K562 (cell line): ENCODE measurements around the gene MCU. TPM values are rescaled to one million over a fixed set of nuclear protein-coding genes. Genes with fewer than 3 reads are reported as not detected.

Experiments used
- CAMTA2 ChIP-seq: fragments of 250-450 bp; sonication (Bioruptor Pico); conservative IDR thresholded peaks from 2 replicates; pipeline ENCODE4 v1.5.1; 2022
- E2F4 ChIP-seq: sonication (generic); formaldehyde crosslinking; IDR thresholded peaks from 2 replicates; pipeline ENCODE4 v1.8.0; 2022; ENCODE audit warnings: mild to moderate bottlenecking, low read depth, missing genetic modification reagents
- ELF1 ChIP-seq: fragments of 200-800 bp; sonication (Bioruptor generic); IDR thresholded peaks from 2 replicates; pipeline ENCODE4 v1.6.1; 2016; ENCODE audit warnings: missing genetic modification characterization, missing compliant biosample characterization
- HDAC2 ChIP-seq: fragments of 450-650 bp; IDR thresholded peaks from 2 replicates; pipeline ENCODE4 v1.6.1; 2016; ENCODE audit warnings: mild to moderate bottlenecking
- HLTF ChIP-seq: fragments of 450-650 bp; IDR thresholded peaks from 2 replicates; pipeline ENCODE4 v1.6.1; 2016
- MLLT1 ChIP-seq, 2 experiments: fragments of 450-650 bp; IDR thresholded peaks; 2 replicates each; pipeline ENCODE4 v1.6.1; 2016
- PHB2 ChIP-seq: fragments of 450-650 bp; IDR thresholded peaks from 2 replicates; pipeline ENCODE4 v1.6.1; 2017; ENCODE audit warnings: low read depth
- RB1 ChIP-seq: fragments of 450-650 bp; IDR thresholded peaks from 2 replicates; pipeline ENCODE4 v1.6.1; 2017; ENCODE audit warnings: low read depth, mild to moderate bottlenecking
- SMAD4 ChIP-seq: fragments of 250-450 bp; sonication (Bioruptor Pico); conservative IDR thresholded peaks from 2 replicates; pipeline ENCODE4 v1.8.0; 2021; ENCODE audit warnings: inconsistent platforms, mild to moderate bottlenecking, moderate library complexity
- SMARCA5 ChIP-seq: fragments of 450-650 bp; IDR thresholded peaks from 2 replicates; pipeline ENCODE4 v1.6.1; 2016
- SMARCE1 ChIP-seq: fragments of 450-650 bp; IDR thresholded peaks from 2 replicates; pipeline ENCODE4 v1.7.1; 2016; ENCODE audit warnings: mild to moderate bottlenecking
- TBL1XR1 ChIP-seq, 2 experiments: IDR thresholded peaks; 2 replicates each; pipeline ENCODE4 v1.6.1; 2012; ENCODE audit warnings: improper control_type of control experiment in 2 of 2, low read length in 2 of 2, mild to moderate bottlenecking in 1 of 2
- USF1 ChIP-seq: sonication (generic); formaldehyde crosslinking; IDR thresholded peaks from 2 replicates; pipeline ENCODE4 v1.9.0; 2022; ENCODE audit warnings: mild to moderate bottlenecking, missing genetic modification reagents
- ZC3H4 ChIP-seq: sonication (generic); formaldehyde crosslinking; IDR thresholded peaks from 2 replicates; pipeline ENCODE4 v1.9.0; 2021; ENCODE audit warnings: missing genetic modification reagents, borderline replicate concordance
- ZFP91 ChIP-seq: sonication (generic); formaldehyde crosslinking; IDR thresholded peaks from 2 replicates; pipeline ENCODE4 v1.8.0; 2022; ENCODE audit warnings: mild to moderate bottlenecking, missing genetic modification reagents
- ZNF407 ChIP-seq: fragments of 450-650 bp; IDR thresholded peaks from 2 replicates; pipeline ENCODE4 v1.6.1; 2016; ENCODE audit warnings: low read depth
- polyA plus RNA-seq, 8 experiments: library from polyadenylated mRNA; depleted of rRNA in 4 of 8; stranded (reverse) in 5 of 8; unstranded in 3 of 8; fragments of >200 nt; fragmentation: Nextera tagmentation in 2 of 8; fragmentation: Illumina TruSeq in 1 of 8; extraction: Ambion mirVana in 2 of 8; extraction: Trizol in 1 of 8; gene quantifications; 2 replicates each; pipeline versions ENCODE4 v1.2.1 to v1.2.3, GENCODE V29; 2011 to 2014; ENCODE audit warnings: inconsistent platforms in 1 of 8, missing spikeins in 1 of 8
- total RNA-seq, 7 experiments: library from RNA; depleted of rRNA in 6 of 7; stranded (reverse); fragments of >200 nt in 6 of 7; fragmentation: Illumina TruSeq in 2 of 7; extraction: Trizol in 2 of 7; gene quantifications; 2 replicates each; pipeline versions ENCODE4 v1.2.1 to v1.2.3, GENCODE V29; 2011 to 2021; ENCODE audit warnings: low replicate concordance in 1 of 7

MCU gene
- total and polyA plus RNA-seq, 9 of the 15 experiments (the other 6 are each of a cell fraction or from before 2014, with no cell fraction given), result 8.2 to 88.8 (median 21.3) TPM

GRCh38 chr10:72800000-72800740 lies 108.2 kb downstream of the MCU start (continued):
- TF ChIP-seq MLLT1 (IDR thresholded peaks at IDR 0.05) (no peak), ZNF407 (no peak), CAMTA2 (CRISPR knock-in tag) (no peak), HDAC2 (0 out of 2 replicates have a peak, but pooled peaks have one; percentile 76), SMARCE1 (peak; percentile 92), ZC3H4 (CRISPR knock-in tag) (no peak), SMAD4 (CRISPR knock-in tag) (no peak), E2F4 (CRISPR knock-in tag) (no peak), HLTF (no peak), TBL1XR1 (IDR thresholded peaks at IDR 0.05; ENCODE audit: low read length in 2 of 2) (peak in 1 of 2 experiments; percentile 72; a peak in 2 of 4 replicates), PHB2 (no peak), RB1 (no peak), SMARCA5 (no peak), ELF1 (no peak), ZFP91 (CRISPR knock-in tag) (no peak), USF1 (CRISPR knock-in tag) (no peak)
